Measurements from ENCODE around the gene RNASEH2B. TPM values are rescaled to one million over a fixed set of nuclear protein-coding genes. Genes with fewer than 3 reads are reported as not detected.

RNASEH2B gene
- total and polyA plus RNA-seq, 2 of the 13 experiments (the other 11 are each of a cell fraction or from before 2014, with no cell fraction given), result 17.2 to 55.4 TPM

- WGBS (ENCODE audit: low lambda C conversion rate), result 87% methylated on average over 9 of the region's 9 CpGs
- H2AFZ ChIP-seq (ENCODE audit: low read length), result no peak overlapping the region
- H3K79me2 ChIP-seq (ENCODE audit: insufficient read depth, low read length), result peaks cover 32% of the 10 kb centered on the region
- ChIA-PET POLR2A (no interaction called here), CTCF (ENCODE audit: low intra/inter-chr PET ratio, low total read pairs) (no interaction called here)
- no peak for TF ChIP-seq MED8 (CRISPR knock-in tag; IDR thresholded peaks at IDR 0.05; ENCODE audit: insufficient replicate concordance)
- TF ChIP-seq ZFP1 (CRISPR knock-in tag; IDR thresholded peaks at IDR 0.05), result no peak
- no peak for TF ChIP-seq CAMTA2 (CRISPR knock-in tag; IDR thresholded peaks at IDR 0.05; ENCODE audit: borderline replicate concordance)
- no peak for TF ChIP-seq KDM4B (CRISPR knock-in tag; IDR thresholded peaks at IDR 0.05)
- no peak for TF ChIP-seq ZNF234 (CRISPR knock-in tag; conservative IDR thresholded peaks at IDR 0.05)
- no peak for TF ChIP-seq ZNF816 (CRISPR knock-in tag; IDR thresholded peaks at IDR 0.05; ENCODE audit: borderline replicate concordance)
- TF ChIP-seq ZNF235 (CRISPR knock-in tag; IDR thresholded peaks at IDR 0.05; ENCODE audit: borderline replicate concordance), result no peak
- peaks cover 23% of the 10 kb centered on the region for H3K4me1 ChIP-seq (ENCODE audit: insufficient read depth, low read length)
- no peaks in the 10 kb centered on the region for H3K9me3 ChIP-seq (ENCODE audit: low read length)
- FAIRE-seq (no peak), DNase-seq (ENCODE audit: low spot score) (no peak), ATAC-seq (no peak)
- no peaks in the 10 kb centered on the region for H3K27me3 ChIP-seq (ENCODE audit: control insufficient read depth in 1 of 2, insufficient read depth in 2 of 2, low read length in 2 of 2)
- intact Hi-C loops (cut with micrococcal nuclease; ENCODE audit: unreplicated experiment), result loop anchor here (5.0 kb wide), 1 partner anchor 112 kb away; no protein-coding TSS in a partner anchor
- H3K36me3 ChIP-seq (replicated peaks in 1 of 2; ENCODE audit: control insufficient read depth in 1 of 2, insufficient read depth in 2 of 2, low read length in 2 of 2), result no peaks in the 10 kb centered on the region
- H4K20me1 ChIP-seq (ENCODE audit: insufficient read depth, low read length), result peaks cover 4% of the 10 kb centered on the region; the same call in 1 of the 2 replicates
- H3K4me2 ChIP-seq (ENCODE audit: low read depth, low read length), result no peak overlapping the region
- H3K4me3 ChIP-seq (replicated peaks in 1 of 3; ENCODE audit: insufficient read depth in 1 of 3, low read depth in 2 of 3, low read length in 3 of 3), result no peak overlapping the region
- no peak overlapping the region for H3K27ac ChIP-seq (ENCODE audit: extremely low read length, insufficient read depth, low read length)
- no peak overlapping the region for H3K9ac ChIP-seq (ENCODE audit: insufficient read depth, low read depth, low read length)
- BruUV-seq (replicated peaks), result no TSS peak
- in situ Hi-C loops (cut with HindIII; ENCODE audit: extremely low pct_ligation_motif_present, low pct_unique_long_range_greater_than_20kb), result loop anchor here (10.0 to 25.0 kb wide), 2 partner anchors 939 to 1252 kb away; no protein-coding TSS in a partner anchor
These were observed 4.6 kb downstream of the RNASEH2B start for GRCh38 chr13:50914176-50914700.

- ATAC-seq (no peak), FAIRE-seq (no peak), DNase-seq (ENCODE audit: low spot score) (no peak)
- H3K27ac ChIP-seq (ENCODE audit: extremely low read length, insufficient read depth, low read length), result no peak overlapping the region
- H3K4me2 ChIP-seq (ENCODE audit: low read depth, low read length), result no peak overlapping the region
- no TSS peak for BruUV-seq (replicated peaks)
- peaks cover 21% of the 10 kb centered on the region for H3K4me1 ChIP-seq (ENCODE audit: insufficient read depth, low read length)
- in situ Hi-C loops (cut with HindIII; ENCODE audit: extremely low pct_ligation_motif_present, low pct_unique_long_range_greater_than_20kb) (loop anchor here (10.0 to 25.0 kb wide), 2 partner anchors 940 to 1253 kb away; no protein-coding TSS in a partner anchor), intact Hi-C loops (cut with micrococcal nuclease; ENCODE audit: unreplicated experiment) (loop anchor here (5.0 kb wide), 1 partner anchor 113 kb away; no protein-coding TSS in a partner anchor)
- peaks cover 4% of the 10 kb centered on the region; the same call in 1 of the 2 replicates for H4K20me1 ChIP-seq (ENCODE audit: insufficient read depth, low read length)
- H3K27me3 ChIP-seq (ENCODE audit: control insufficient read depth in 1 of 2, insufficient read depth in 2 of 2, low read length in 2 of 2), result no peaks in the 10 kb centered on the region
- ChIA-PET CTCF (ENCODE audit: low intra/inter-chr PET ratio, low total read pairs) (no interaction called here), POLR2A (no interaction called here)
- no peak overlapping the region for H2AFZ ChIP-seq (ENCODE audit: low read length)
- no peaks in the 10 kb centered on the region for H3K36me3 ChIP-seq (replicated peaks in 1 of 2; ENCODE audit: control insufficient read depth in 1 of 2, insufficient read depth in 2 of 2, low read length in 2 of 2)
- no peaks in the 10 kb centered on the region for H3K9me3 ChIP-seq (ENCODE audit: low read length)
- no peak overlapping the region for H3K4me3 ChIP-seq (replicated peaks in 1 of 3; ENCODE audit: insufficient read depth in 1 of 3, low read depth in 2 of 3, low read length in 3 of 3)
- H3K9ac ChIP-seq (ENCODE audit: insufficient read depth, low read depth, low read length), result no peak overlapping the region
- H3K79me2 ChIP-seq (ENCODE audit: insufficient read depth, low read length), result peaks cover 32% of the 10 kb centered on the region
- 67% methylated on average over 1 of the region's 1 CpG for WGBS (ENCODE audit: low lambda C conversion rate)
- no peak for TF ChIP-seq PRDM15 (CRISPR knock-in tag; IDR thresholded peaks at IDR 0.05)
- TF ChIP-seq ZNF614 (CRISPR knock-in tag; IDR thresholded peaks at IDR 0.05; ENCODE audit: borderline replicate concordance), result no peak
- TF ChIP-seq ZNF891 (CRISPR knock-in tag; IDR thresholded peaks at IDR 0.05), result no peak
- TF ChIP-seq ZBTB34 (CRISPR knock-in tag; IDR thresholded peaks at IDR 0.05), result no peak
- no peak for TF ChIP-seq ZNF333 (CRISPR knock-in tag; IDR thresholded peaks at IDR 0.05; ENCODE audit: borderline replicate concordance)
- no peak for TF ChIP-seq MIER3 (CRISPR knock-in tag; IDR thresholded peaks at IDR 0.05; ENCODE audit: borderline replicate concordance)
- no peak for TF ChIP-seq RELA (CRISPR knock-in tag; IDR thresholded peaks at IDR 0.05)
- no peak for TF ChIP-seq ARNTL (CRISPR knock-in tag; IDR thresholded peaks at IDR 0.05)
These were observed 5.3 kb downstream of the RNASEH2B start for GRCh38 chr13:50914848-50915247.
